Activated naive CD4-positive, alpha-beta T cell treated with anti-CD3 and anti-CD28 coated beads, Interleukin-2, amount 50 U/mL, for 16 hours (primary cell): Measurements from ENCODE around the gene GBP2.
"Not testable (repeated sequence)": the region's sequence is repeated elsewhere in the genome, so short reads cannot be mapped to it uniquely, and the experiment has no call there.

Experiments
- DNase-seq: peaks from one replicate; pipeline ENCODE4 v3.0.0-alpha.2; 2020

Gene GBP2

GRCh38 chr1:89125913-89126580, at the start of gene GBP2:
TSS of gene GBP2 (minus strand) at chr1:89126114. CDS start at chr1:89121966, 4,148 bp downstream.
- DNase-seq = peak; percentile 32

- no peak for DNase-seq
Observed at GRCh38 chr1:89174491-89174890, 48.6 kb upstream of the GBP2 start.

GRCh38 chr1:89172468-89173143, 46.7 kb upstream of the GBP2 start:
- no peak for DNase-seq

GRCh38 chr1:89171067-89171438, 45.1 kb upstream of the GBP2 start:
- DNase-seq = no peak

GRCh38 chr1:89170170-89171066, 44.5 kb upstream of the GBP2 start:
- no peak for DNase-seq

DNA sequence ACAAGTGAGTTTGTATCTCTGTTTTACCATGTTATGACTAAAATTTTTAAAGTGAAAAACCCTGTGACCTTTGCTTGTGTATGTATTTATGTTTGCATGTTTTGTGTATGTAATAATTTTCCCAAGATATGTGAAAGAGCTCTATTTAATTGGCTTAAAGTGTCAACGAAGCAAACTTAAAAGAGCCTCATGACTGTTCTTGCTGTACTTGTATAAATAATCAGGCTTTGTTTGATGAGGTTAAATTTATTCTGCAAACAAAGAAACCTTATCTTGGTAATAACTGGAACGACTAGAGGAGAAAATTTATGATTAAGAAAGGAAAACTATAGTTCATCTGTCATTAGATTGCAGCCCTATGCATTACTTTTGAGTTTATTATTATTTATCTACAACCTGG, 43.3 kb upstream of the GBP2 start:
- no peak for DNase-seq

DNA sequence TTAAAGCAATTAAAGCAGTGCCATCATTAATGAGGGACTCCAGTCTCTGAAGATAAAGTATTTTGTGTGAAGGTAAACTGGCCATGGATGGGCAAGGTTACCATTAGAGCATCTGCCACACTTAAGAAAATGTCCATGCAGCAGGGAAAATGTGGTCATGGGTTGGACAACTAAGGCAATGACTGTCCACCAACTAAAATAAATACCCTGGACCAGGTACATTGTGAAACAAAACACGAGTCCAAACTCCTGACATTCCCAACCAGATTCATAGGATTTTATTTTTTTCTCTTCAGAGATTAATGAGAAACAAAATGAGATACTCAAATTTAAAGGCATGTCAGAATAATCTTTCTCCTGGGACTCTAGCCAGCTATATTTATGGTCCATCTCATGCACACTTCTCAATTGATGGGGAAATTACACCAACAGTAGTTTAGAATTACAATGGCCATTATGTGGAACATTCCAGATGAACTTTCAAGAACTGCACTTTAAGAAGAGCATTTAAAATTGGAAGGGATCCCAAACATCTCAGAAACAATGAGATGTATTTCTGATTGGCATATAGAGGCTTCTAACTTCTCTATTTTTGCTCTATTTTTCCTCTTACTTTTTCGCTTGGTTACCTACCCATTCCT, 41.8 kb upstream of the GBP2 start:
- no peak for DNase-seq

DNA sequence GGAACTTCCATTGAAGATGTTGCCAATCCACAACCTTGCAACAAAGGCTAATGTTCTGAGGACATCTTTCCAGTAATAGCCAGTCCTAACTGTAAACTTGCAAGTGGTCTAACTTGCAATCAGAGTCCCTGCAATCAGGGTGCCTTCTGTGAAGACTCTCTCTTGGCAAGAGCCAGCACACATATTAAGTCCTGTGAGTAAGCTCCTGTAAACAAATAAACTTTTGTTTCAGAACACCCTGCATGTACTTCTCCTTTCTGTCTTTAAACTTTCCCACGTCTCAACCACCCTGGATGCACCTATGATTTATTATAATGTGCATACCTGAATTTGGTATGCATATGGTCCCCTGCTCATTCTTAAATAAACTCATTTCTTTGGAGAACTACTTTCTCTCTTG, 40.8 kb upstream of the GBP2 start:
- DNase-seq = no peak

DNA sequence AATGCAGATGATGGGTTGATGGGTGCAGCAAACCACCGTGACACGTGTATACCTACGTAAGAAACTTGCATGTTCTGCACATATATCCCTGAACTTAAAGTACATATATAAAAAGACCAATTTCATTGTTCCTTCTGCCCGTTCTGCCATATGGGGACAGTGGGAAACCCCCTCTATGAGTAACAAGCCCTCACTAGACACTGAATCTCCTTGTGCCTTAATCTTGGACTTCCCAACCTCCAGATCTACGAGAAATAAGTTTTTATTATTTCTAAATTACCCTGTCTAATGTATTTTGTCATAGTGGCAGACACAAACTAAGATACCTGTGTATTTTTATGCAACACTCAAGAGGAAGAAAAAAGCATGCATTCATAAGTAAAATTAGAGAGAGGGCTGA, 39.9 kb upstream of the GBP2 start:
- no peak for DNase-seq

DNA sequence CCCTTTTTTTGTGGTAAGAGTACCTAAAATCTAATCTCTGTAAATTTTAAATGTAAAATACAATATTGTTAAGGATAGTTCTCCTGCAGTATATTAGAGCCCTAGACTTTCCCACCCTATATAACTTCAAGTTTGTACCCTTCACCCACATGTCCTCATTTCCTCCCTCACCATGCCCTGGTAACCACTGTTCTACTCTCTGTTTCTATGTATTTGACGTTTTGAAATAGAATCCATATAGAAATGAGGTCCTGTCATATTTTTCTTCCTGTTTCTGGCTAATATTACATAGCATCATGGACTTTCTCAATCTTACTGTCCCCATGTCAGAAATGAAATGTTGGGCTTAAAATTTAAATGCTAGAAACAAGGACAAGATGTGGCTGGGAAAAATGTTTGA, 25.1 kb upstream of the GBP2 start:
- no peak for DNase-seq

- no peak for DNase-seq
Observed at GRCh38 chr1:89149976-89150375, 24.1 kb upstream of the GBP2 start.

DNA sequence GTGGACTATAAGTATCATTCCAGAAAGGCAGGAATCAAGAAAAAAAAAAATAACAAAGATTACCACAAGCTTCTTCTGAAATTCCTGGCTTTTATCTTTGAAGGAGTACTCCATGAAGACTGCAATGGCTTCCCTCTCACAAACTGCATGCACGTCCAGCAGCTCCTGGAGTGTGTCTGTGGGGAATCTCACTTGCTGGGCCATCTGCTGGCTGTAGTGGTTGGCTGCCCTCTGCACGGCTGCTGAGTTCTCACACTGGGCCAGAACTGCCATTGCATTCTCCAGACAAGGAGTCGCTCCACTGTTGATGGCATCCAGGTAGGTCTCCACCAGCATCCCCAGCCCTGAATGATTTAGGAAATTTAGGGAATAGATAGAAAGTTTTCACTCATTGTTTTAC, 23.3 kb upstream of the GBP2 start:
- no peak for DNase-seq

DNA sequence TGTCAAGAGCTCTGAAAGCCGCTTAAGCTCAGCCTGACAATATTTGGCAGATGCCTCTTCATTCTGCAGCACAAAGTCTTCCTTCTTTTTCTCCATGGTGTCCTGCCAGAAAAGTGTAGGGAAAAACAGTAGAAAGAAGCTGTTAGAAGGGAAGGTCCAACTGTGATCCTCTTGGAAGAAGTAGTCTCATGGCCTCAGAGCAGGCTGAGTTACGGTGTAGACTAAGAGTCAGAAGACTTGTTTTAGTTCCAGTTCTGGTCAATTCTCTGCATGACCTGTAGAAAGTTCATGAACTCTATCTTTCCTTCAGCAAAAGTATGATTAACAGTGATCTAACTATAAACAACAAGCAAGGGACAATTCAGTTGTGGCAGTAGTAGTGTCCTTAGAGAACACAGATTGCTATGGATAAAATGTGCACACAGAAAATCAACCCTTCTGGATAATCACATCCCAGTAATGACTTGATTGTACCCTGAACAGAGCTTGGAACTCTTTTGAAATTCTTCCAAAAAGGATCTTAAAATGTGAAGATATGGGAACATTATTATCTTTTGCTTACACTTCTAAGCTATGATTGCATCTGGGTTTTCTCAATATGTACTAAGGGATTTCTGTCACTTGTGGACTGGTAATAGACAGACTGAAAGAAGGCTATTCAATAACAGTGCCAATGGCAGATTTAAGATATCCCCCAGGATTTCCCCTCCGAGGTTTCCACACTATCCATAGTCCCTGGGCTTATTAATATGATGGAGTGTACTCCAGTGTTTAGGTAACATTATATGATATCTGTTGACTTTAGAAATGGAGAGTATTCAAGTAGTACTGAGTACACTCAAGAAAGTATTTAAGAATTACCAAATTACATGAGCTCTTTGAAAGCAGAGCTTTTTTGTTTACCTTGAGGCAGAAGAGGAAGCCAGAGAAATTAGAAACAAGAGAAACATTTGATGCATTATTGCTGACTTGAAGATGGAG, 22.1 kb upstream of the GBP2 start:
- DNase-seq = no peak

DNA sequence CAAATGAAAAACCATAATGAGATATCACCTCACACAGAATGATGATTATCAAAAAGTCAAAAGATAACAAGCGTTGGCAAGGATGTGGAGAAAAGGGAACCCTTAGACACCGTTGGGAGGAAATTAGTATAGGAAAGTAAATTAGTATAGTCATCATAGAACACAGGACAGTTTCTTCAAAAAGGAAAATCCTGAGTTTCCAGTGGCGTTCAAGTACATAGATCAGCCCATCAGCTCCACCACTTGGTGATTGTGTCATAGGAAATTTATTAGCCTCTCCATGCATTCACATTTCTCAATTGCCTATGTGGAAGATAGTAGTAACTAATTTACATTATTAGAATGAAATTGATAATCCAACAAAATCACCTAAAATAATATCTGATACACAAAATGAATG, 20.8 kb upstream of the GBP2 start:
- no peak for DNase-seq

DNA sequence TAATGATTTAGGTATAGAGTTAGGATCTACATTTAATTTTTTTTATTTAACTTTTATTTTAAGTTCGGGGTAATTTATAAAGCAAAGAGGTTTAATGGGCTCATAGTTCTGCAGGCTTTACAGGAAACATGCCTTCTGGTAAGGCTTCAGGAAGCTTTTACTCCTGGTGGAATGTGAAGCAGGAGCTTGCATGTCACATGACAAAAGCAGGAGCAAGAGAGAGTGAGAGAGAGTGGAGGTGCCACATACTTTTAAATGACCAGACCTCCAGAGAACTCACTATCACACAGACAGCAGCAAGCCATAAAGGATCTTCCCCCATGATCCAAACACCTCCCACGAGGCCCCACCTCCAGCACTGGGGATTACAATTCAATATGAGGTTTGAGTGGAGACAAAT, 17.6 kb upstream of the GBP2 start:
- no peak for DNase-seq

DNA sequence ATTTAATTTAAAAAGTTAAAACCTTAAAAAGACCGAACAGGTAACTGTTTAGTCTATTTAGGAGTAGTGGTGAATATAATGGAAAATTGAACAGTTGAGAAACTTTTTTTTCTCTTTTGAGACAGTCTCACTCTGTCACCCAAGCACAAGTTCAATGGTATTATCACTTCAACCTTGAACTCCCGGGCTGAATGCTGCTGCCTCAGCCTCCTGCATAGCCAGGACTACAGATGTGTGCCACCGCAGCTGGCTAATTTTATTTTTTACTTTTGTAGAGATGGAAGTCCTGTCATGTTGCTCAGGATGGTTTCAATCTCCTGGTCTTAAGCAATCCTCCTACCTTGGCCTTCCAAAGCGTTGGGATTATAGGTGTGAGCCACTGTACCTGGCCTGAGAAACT, 16.2 kb upstream of the GBP2 start:
- no peak for DNase-seq

GRCh38 chr1:89133747-89134146, 7.8 kb upstream of the GBP2 start:
- DNase-seq = no peak

- no peak for DNase-seq
Observed at GRCh38 chr1:89130716-89131115, 4.8 kb upstream of the GBP2 start.

DNA sequence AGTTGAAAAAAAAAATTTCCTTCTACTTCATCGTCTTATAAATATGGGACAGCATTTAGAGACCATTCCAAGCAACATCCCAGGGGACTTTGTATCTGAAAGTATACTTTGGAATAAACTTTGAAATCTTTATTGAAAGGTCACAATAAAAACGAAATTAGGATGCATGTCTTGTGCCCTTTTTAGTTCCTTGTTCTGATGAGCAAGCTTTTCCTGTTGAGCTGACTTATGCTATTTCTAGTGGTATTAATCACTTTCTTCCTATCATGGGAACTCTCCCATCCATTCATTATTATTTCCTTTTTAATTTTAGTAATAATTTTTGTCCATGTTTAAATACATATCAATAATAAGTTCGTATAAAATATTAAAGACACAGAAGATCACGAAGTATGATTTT, 4.0 kb upstream of the GBP2 start:
- DNase-seq = no peak

DNA sequence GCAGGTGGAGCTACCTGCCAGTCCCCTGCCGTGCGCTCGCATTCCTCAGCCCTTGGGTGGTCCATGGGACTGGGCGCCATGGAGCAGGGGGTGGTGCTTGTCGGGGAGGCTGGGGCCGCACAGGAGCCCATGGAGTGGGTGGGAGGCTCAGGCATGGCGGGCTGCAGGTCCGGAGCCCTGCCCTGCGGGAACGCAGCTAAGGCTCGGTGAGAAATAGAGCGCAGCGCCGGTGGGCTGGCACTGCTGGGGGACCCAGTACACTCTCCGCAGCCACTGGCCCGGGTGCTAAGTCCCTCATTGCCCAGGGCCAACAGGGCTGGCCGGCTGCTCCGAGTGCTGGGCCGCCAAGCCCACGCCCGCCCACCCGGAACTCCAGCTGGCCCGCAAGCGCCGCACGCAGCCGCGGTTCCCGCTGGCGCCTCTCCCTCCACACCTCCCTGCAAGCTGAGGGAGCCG, 2.1 kb upstream of the GBP2 start:
- DNase-seq = not testable (repeated sequence)

DNA sequence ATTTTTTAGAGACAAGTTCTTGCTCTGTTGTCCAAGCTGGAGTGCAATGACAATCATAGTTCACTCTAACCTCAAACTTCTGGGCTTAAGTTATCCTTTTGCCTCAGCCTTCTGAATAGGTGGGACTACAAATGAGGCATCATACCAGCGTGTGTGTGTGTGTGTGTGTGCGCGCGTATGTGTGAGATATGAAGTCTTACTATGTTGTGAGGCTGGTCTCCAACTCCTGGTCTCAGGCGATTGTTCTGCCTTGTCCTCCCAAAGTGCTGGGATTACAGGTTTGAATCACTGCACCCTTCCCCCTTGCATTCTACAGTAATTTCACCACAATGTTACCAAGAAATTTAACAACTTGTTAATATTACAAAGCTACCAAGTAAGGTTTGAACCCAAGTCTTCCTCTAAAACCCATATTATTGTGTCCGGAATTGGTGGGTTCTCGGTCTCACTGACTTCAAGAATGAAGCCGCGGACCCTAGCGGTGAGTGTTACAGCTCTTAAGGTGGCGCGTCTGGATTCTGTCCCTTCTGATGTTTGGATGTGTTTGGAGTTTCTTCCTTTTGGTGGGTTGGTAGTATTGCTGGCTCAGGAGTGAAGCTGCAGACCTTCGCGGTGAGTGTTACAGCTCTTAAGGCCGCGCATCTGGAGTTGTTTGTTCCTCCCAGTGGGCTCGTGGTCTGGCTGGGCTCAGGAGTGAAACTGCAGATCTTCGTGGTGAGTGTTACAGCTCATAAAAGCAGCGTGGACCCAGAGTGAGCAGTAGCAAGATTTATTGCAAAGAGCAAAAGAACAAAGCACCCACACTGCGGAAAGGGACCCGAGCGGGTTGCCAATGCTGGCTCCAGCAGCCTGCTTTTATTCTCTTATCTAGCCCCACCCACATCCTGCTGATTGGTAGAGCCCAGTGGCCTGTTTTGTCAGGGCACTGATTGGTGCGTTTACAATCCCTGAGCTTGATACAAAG, 970 bp upstream of the GBP2 start:
- DNase-seq = peak; percentile 80
